ENCODE results near the gene HCCS.
"Not testable (repeated sequence)": the region's sequence is repeated elsewhere in the genome, so short reads cannot be mapped to it uniquely, and the experiment has no call there.

The HCCS gene

DNA sequence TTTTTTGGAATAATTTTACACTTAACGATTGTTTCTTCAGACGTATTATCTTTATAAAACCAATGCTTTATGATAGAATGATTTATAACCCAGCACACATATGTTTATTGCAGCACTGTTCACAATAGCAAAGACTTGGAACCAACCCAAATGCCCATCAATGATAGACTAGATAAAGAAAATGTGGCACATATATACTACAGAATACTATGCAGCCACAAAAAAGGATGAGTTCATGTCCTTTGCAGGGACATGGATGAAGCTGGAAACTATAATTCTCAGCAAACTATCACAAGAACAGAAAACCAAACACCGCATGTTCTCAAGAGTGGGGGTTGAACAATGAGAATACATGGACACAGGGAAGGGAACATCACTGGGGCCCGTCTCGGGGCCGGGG, 12.0 kb downstream of the HCCS start:
- DNase-seq (ENCODE audit: low spot score), result not testable (repeated sequence)

DNA sequence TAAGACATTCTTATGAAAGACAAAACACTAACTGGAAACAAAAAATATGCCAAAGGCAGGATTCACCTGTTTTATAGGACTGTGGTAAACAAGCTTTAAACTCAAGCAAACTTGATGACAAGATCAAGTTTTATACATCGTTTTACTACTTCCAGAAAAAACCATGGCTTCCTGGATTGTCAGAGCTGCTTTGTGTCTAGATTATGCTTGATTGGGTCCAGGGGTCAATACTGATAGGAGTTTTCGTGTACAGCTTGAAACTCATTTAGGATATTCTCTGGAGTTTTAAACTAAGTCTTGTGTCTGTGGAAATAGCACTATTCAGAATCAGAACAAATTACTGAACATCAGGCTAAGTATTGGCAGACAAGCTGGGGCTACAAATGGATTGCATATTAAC, 13.0 kb downstream of the HCCS start:
- DNase-seq (ENCODE audit: low spot score), result no peak

DNA sequence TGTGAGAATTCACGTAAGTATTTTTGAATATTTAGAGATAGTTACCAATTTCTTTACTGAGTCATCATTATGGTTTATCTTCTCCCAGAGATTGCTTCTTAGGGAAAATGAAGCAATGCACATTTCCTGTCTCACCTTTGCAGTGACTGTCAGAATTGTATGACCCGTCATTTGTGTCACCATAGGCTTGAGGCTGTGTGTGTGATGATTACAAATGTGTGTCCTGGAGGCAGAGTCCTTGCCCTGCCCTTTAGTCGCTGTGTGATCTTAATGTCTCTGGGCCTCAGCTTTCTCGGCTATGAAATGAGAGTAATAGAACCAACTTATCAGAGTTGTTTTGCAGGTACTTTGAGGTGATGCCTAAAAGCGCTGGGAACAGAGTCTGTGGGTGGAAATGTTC, 13.9 kb downstream of the HCCS start:
- DNase-seq (ENCODE audit: low spot score), result no peak

DNA sequence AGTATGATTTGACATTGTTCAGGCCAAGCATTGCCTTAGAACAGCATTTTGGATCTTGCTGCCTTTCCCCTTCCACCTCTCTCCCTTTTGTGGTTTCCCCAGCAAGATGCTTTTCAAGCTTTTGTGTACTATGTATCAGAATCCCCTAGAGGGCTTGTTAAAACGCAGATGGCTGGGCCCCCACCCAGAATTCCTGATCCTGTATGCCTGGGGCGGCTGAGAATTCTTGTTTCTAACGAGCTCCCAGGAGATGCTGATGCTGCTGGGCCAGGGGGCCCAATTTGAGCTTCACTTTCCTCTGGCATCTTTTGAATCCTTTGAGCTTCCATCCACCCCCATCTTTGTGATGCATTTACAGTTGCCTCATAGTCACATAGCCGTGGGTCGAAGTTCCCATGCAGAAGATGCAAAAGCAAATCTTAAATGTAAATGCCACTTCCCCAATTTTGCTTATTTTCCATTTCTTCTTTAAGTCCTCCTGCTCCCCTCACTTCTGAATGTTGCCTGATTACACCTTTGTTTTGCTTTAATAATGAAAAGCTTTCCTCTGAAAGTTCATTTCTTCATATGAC, 18.5 kb downstream of the HCCS start:
- no peak for DNase-seq (ENCODE audit: low spot score)

DNA sequence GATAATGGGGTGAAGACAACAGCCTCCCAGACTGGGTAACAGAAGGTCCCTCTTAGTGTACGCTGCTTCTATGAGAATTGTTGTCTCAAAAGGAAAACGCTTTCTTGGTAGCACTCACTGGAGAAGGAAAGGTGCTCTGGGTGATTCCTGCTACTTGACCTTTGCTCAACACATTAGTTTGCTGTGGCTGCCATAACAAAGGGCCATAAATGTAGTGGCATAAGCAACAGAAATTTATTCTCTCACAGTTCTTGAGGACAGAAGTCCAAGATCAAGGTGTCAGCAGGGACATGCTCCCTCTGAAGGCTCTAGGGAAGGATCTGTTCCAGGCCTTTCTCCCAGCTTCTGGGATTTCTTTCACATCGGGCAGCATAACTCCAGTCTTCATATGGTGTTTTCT, 19.0 kb downstream of the HCCS start:
- DNase-seq (ENCODE audit: low spot score), result no peak

DNA sequence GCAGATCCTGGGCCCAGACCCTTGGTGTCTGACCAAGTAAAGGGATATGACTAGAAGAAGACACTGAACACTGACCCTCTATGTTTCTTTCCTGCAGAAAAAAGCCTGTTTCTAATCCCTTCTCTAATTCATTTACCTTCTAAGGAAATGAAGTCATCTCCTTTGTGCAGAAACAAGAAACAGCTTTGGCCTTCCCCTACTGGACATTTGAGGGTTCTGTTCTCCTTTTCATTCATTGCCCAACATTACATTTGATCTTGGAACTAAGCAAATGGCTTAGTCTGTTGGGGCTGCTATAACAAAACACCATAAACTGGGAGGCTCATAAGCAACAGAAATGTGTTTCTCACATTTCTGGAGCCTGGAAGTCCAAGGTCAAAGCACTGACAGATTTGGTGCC, 20.0 kb downstream of the HCCS start:
- DNase-seq (ENCODE audit: low spot score), result no peak

DNA sequence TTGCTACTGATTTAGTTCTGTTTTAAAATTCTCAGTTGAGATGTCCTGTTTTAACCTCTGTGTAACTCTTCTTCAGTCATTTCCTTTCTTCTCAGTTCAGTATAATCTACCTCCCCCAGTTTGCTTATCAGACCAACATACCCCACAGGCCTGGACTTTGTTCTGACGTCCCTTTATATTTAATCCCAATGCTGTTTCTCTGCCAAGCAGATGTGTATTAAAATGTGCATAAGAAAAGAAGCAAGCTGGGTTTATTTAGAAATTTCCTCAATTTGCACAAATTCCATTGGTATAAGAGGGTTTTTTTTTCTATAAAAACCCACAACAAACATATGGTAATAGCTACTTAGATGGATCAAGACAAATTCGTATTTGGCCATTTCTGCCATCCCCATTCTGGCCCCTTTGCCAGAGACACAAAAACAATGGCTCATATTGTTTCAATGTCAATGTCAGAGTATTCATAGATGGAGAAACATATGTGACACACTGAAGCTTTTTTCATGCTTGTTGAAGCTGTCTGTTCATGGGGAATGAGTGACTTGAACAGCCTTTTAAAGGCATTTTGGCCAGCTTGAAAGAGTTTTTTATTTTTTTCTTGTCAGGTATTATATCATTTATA, 24.5 kb downstream of the HCCS start:
- no peak for DNase-seq (ENCODE audit: low spot score)

DNA sequence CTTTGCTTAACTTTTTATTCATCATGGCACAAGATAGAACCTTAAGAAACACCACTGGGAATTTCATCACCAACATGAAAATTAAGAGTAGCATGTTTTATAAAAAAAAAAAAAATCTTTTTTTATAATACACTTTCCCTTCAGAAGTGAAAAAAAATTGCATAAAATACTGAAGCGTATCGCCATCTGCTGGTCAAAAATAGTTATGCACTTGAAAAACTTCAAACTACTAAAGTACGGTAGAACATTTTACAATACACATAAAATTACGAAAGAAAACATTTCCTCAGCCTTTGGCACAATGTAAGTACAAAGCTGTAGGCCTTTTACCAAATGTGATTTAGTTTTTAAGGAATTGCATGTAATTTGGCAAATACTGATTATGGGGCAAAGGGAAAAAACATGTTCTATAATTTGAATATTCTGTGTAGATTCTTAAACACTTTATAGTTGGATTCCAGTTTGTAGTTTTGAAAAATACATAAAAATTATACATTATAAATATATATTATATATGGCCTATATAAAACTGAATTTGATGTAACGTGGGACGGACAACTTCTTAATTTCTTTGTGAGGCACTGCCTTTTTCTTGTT, 26.5 kb downstream of the HCCS start:
- peak; percentile 41 for DNase-seq (ENCODE audit: low spot score)

DNA sequence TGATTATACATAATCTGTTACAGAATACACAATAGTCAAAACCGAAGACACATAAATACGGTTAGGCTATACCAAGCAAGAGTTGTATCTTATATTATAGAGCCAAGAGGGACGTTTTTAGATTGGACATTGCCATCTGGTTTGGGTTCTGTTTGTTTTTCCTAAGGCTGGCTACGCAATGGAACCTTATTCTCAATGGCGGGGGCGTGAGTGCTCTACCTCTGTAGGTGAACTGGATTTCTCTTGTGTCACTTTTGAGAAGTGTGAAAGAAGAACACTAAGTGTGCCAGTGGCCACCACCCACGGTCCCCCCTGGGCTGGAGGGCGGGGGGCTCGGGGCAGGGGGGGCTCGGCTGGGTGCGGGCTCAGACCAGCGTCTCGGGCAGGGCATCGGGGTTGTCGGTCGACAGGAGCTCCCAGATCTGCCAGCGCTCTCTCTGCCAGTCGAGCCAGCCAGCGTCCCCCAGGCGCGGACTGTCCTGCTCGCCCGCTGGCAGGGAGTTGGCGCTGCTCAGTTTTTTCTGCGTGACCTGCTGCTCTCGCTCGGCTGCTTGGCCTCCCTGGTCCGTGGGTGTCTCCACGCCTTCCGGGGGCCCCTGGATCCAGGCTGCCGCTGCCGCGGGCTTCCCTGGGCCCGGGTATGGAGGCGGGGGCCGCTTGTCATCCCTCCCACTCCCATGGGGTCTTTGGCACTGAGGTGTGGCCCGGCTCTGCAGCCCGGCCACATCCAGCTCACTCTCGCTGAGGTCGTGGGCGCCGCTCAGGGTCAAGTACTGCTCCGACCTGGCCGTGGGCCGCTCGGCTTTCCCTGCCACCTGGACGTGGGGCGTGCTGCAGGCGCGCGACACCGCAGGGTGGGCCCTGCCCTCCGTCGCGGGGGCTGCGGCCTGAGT, 27.6 kb downstream of the HCCS start:
- no peak for DNase-seq (ENCODE audit: low spot score)

DNA sequence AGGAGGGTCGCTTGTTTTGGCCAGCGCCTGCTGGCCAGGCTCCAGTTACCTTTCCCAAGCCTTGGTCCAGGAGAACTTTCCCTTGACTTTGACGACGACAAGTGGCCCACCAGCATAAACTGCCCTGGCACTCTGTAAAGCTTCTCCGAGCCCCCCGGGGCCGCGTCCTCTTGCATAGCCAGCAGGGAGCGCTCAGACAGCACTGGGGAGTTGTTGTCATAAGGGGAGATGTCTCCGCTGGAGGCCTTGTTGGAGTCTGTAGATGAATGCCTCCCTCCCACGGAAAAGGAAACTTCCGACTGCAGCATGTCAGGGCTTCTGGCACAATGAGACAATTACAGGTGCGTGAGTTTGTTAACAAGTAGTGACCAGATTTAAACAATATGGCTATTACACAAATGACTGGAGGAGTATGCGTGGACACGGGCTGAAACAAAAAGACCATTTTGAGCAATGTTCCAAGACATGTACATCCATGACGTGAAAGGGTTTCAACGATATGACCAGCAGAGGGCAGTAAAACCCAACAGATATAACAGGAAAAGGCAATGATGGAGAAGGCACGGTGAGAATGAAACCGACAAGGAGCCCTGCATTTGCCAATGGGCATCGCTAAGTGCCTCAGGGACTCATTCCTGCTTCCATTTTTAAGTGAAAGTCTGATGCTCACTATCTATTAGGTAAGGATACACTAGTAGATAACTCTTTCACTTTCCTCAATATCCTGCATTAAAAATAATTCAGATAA, 33.0 kb downstream of the HCCS start:
- peak; percentile 74 for DNase-seq (ENCODE audit: low spot score)

DNA sequence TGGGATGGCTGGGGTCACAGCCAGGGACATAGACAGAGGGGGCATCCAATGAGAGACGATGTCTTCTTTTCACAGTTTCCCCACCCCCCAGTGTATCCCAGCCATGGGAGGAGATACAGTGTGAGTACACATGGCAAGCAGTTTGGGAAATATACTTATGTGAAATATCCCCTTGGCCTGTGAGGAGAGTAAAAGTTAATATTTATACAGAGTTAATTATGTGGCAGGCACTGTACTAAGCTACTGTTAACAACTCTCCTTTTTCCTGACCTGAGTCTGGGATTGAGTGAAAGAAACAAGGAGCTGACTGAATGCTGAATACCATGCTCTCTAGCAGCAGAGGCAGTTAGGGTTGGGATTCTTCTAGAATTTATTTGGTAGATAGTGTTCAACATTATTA, 35.3 kb downstream of the HCCS start:
- no peak for DNase-seq (ENCODE audit: low spot score)

DNA sequence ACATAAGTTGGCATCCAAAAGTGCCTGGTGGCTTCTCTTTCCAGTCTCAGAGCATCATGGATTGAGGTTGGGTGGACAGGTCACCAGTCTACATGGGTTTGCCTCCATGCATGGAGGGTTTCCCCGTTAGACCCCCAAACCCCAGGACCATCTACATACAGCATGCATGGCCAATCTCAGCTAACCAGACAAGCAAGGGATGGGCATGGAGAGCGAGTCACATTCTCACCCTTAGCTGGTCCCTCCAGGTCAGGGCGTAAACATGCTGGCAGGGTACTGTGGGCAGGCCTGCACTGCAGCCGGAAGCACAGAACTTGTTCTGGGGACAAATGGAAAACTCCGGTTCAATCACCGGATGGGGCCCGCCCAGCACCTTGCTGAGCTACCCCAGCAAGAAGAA, 37.3 kb downstream of the HCCS start:
- no peak for DNase-seq (ENCODE audit: low spot score)

DNA sequence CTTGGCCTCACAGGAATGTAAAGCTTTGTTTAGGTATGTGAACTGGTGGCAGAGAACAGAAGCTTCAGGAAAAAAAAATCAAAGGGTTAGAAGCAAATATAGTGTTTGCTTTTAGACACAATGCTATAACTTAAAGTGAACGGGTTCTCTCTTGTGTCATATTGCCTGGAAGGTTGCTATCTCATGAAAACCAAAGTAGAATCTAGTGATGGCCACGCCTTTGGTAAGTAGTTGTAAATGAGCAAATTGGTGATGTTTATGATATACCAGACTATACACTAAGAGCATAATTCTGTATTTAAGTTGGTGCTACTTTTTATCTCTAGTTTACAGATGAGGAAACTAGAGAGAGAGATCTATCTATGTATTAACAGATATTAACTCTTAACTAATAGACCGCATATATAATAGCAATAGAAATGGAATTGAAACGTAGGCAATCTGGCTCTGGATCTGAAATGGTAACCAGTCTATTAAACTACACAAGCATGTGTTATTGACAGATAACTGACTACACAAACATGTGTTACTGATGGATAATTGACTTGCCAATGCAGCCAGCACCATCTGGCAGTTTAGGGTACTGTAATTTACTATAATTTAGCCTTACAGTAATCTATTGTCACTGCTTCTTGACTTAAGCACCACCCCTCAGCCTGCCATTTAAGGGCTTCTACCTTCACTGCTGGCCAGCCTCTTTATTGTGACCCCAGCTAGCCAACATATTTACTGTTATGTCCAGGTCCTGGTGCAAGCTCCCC, 40.8 kb downstream of the HCCS start:
- DNase-seq (ENCODE audit: low spot score), result no peak

DNA sequence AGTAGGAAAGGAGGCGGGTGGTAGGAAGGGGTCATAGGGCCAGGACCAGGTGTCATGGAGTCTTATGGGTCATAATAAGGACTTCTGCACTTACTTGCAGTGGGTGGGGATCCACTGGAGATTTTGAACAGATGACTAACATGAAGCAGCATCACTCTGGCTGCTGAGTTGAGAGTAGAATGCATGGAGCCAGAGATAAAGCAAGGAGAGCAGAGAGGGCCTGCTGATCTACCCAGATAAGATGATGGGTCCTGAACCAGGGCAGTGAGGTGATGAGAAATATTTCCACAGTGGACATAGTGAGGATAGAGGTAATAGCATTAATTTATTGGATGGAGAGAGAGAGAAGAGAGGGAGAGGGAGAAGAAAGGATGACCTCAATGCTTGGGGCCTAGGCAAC, 48.0 kb downstream of the HCCS start:
- no peak for DNase-seq (ENCODE audit: low spot score)

DNA sequence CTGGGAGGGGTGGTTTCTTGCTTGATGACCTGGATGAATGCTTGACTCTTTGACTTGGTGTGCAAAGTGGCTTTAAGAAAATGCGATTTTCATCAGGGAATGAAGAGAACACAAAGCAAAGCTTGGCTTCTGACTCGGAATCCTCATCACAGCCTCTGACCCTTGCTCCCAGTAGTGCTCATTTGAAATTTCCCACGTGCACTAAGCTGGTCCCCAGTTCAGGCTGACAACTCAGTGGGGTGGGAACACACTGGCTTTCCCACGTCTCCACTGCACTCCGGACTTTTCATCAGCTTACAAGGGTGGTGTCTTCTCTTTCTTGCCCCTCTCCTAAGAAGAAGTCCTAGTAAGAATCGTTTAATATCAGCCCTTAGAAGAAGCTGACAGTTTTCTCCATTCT, 53.3 kb downstream of the HCCS start:
- DNase-seq (ENCODE audit: low spot score), result no peak

DNA sequence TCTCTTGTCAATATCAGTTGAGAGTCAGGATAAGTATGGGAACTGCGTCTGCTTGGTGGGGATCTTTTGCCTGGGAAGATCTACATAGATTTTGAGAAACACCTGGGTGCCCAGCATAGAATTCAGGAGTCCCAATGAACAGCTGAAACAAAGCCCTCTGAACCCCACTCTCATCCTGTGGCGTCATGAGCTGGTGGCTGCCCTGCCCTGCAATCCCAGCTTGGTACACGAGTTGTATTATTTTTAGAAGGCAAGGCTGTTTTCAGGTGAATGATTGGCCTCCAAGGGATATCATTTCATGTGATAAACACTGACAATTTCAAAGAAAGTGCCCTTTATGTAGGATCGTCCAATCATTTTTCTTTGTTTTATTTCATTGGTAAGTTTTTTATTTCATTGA, 60.8 kb downstream of the HCCS start:
- no peak for DNase-seq (ENCODE audit: low spot score)

DNA sequence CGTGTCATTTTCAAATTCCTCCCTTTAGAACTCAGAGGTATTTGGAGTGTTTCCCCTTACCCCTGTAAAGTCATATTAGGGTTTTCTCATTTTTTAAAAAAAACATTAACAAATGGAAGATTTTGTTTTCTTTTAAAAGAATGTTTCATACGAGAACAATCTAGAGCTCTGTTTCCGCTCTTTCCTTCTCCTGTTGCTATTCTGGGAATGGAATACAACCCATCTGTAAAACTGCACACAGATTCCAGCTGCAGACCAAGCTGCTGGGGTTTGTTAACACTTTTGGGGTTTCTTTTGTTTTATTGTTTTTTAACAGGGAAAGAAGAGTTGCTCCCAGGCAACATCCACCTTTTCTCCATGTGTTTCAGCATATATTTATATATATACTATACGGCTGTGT, 61.3 kb downstream of the HCCS start:
- no peak for DNase-seq (ENCODE audit: low spot score)
